Neural crest cell (in vitro differentiated cells): ENCODE data around the gene BICRA. TPM values are rescaled to one million over a fixed set of nuclear protein-coding genes. Genes with fewer than 3 reads are reported as not detected.
"Not testable (repeated sequence)": the region's sequence is repeated elsewhere in the genome, so short reads cannot be mapped to it uniquely, and the experiment has no call there.

Experiments
- DNase-seq: peaks from one replicate; pipeline ENCODE4 v3.0.0; 2021; ENCODE audit warnings: low read depth, mixed read lengths, low spot score
- H3K27ac Mint-ChIP-seq: one replicate; pipeline ENCODE4 v1.8.0; 2021; ENCODE audit warnings: mild to moderate bottlenecking, mixed read lengths; ENCODE audit not compliant: unreplicated experiment
- H3K27me3 Mint-ChIP-seq: 2 replicates; pipeline ENCODE4 v1.8.0; 2021; ENCODE audit warnings: low read depth, mild to moderate bottlenecking, mixed read lengths
- H3K36me3 Mint-ChIP-seq: 2 replicates; pipeline ENCODE4 v1.8.0; 2021; ENCODE audit warnings: low read depth, mild to moderate bottlenecking, mixed read lengths
- H3K4me1 Mint-ChIP-seq: 2 replicates; pipeline ENCODE4 v1.8.0; 2021; ENCODE audit warnings: mixed read lengths
- H3K4me3 Mint-ChIP-seq: one replicate; pipeline ENCODE4 v1.8.0; 2021; ENCODE audit warnings: mild to moderate bottlenecking, mixed read lengths
- H3K9me3 Mint-ChIP-seq: 2 replicates; pipeline ENCODE4 v1.8.0; 2021; ENCODE audit warnings: mixed read lengths
- total RNA-seq: library from RNA; stranded (reverse); gene quantifications from 2 replicates; pipeline ENCODE4 v1.2.1, GENCODE V29; 2021
- TF ChIP-seq, protein P1 (sequence below): fragments of 200-600 bp; sonication (generic); conservative IDR thresholded peaks from 2 replicates; pipeline ENCODE4 v1.5.0; 2021; ENCODE audit warnings: antibody characterized with exemption, mild to moderate bottlenecking

BICRA gene
- total RNA-seq, 1 donor from 2014 or later = 28.9 TPM

GRCh38 chr19:47720669-47721422 lies 111.9 kb downstream of the BICRA start:
- DNase-seq = no peak
- Mint-ChIP-seq H3K36me3 (no peaks in the 10 kb centered on the region), H3K9me3 (no peaks in the 10 kb centered on the region), H3K27ac (no peak overlapping the region), H3K4me1 (peaks cover 3% of the 10 kb centered on the region), H3K27me3 (peaks cover 3% of the 10 kb centered on the region), H3K4me3 (no peak overlapping the region)
- TF ChIP-seq, protein P1, sequence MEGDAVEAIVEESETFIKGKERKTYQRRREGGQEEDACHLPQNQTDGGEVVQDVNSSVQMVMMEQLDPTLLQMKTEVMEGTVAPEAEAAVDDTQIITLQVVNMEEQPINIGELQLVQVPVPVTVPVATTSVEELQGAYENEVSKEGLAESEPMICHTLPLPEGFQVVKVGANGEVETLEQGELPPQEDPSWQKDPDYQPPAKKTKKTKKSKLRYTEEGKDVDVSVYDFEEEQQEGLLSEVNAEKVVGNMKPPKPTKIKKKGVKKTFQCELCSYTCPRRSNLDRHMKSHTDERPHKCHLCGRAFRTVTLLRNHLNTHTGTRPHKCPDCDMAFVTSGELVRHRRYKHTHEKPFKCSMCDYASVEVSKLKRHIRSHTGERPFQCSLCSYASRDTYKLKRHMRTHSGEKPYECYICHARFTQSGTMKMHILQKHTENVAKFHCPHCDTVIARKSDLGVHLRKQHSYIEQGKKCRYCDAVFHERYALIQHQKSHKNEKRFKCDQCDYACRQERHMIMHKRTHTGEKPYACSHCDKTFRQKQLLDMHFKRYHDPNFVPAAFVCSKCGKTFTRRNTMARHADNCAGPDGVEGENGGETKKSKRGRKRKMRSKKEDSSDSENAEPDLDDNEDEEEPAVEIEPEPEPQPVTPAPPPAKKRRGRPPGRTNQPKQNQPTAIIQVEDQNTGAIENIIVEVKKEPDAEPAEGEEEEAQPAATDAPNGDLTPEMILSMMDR = no peak

- H3K27ac Mint-ChIP-seq = no peak overlapping the region
- peaks cover 3% of the 10 kb centered on the region for H3K4me1 Mint-ChIP-seq
- no peaks in the 10 kb centered on the region for H3K9me3 Mint-ChIP-seq
- TF ChIP-seq, protein P1 = no peak
- no peak for DNase-seq
- peaks cover 12% of the 10 kb centered on the region for H3K27me3 Mint-ChIP-seq
- H3K36me3 Mint-ChIP-seq = no peaks in the 10 kb centered on the region
- no peak overlapping the region for H3K4me3 Mint-ChIP-seq
These were observed 114.6 kb downstream of the BICRA start for GRCh38 chr19:47723581-47723940.

GRCh38 chr19:47725759-47726401 lies 116.9 kb downstream of the BICRA start:
- no peak for DNase-seq
- Mint-ChIP-seq H3K27ac (no peak overlapping the region), H3K27me3 (peaks cover 35% of the 10 kb centered on the region), H3K9me3 (no peaks in the 10 kb centered on the region), H3K4me1 (peaks cover 10% of the 10 kb centered on the region), H3K36me3 (no peaks in the 10 kb centered on the region), H3K4me3 (no peak overlapping the region)
- TF ChIP-seq, protein P1 = no peak

- Mint-ChIP-seq H3K27ac (peak overlapping the region; percentile 3), H3K27me3 (peaks cover 37% of the 10 kb centered on the region)
These were observed 117.5 kb downstream of the BICRA start for GRCh38 chr19:47726467-47726866.

DNA sequence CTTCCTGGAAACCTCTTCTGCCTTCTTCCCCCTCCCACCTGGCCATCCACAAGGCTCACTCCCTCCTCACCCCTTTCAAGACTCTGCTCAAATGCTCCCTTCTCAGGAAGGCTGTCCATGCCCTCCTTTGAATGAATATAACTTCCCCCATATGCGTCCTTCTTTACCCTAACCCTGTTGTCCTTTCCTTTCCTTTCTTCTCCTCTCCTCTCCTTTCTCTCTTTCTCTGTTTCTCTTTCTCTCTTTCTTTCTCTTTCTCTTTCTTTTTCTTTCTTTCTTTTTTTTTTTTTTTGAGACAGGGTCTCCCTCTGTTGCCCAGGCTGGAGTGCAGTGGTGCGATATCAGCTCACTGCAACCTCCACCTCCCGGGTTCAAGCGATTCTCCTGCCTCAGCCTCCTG lies 119.4 kb downstream of the BICRA start:
- not testable (repeated sequence) for H3K4me1 Mint-ChIP-seq

More at GRCh38 chr19:47726467-47726866, 117.5 kb downstream of the BICRA start:
- TF ChIP-seq, protein P1 = no peak
- no peak overlapping the region for H3K4me3 Mint-ChIP-seq
- H3K9me3 Mint-ChIP-seq = no peaks in the 10 kb centered on the region
- peaks cover 10% of the 10 kb centered on the region for H3K4me1 Mint-ChIP-seq
- H3K36me3 Mint-ChIP-seq = no peaks in the 10 kb centered on the region
- no peak for DNase-seq

DNA sequence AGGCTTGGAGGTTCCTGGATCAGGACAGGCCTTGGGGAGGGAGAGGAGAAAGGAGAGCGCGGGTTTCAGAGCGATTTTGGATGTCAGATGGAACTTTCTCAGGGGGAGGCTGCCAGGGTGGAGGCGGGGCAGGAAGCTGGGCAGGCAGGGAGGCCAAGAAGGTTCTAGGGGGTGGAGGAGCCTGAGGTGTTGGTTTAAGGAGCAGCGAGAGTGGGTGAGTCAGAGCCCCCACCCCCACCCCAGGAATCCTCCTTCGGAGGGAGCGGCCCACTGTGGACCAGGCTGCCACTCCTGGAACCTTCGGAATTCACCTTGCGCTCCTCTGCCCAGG lies 120.5 kb downstream of the BICRA start:
- no peak overlapping the region for H3K4me3 Mint-ChIP-seq
- peaks cover 10% of the 10 kb centered on the region for H3K4me1 Mint-ChIP-seq
- no peaks in the 10 kb centered on the region for H3K36me3 Mint-ChIP-seq
- H3K27ac Mint-ChIP-seq = no peak overlapping the region
- TF ChIP-seq, protein P1 = no peak
- H3K27me3 Mint-ChIP-seq = peaks cover 46% of the 10 kb centered on the region
- no peak for DNase-seq
- no peaks in the 10 kb centered on the region for H3K9me3 Mint-ChIP-seq

More for the DNA sequence above, 119.4 kb downstream of the BICRA start:
- H3K36me3 Mint-ChIP-seq, H3K4me3 Mint-ChIP-seq, DNase-seq, H3K9me3 Mint-ChIP-seq, H3K27ac Mint-ChIP-seq: not testable (repeated sequence)
- peaks cover 39% of the 10 kb centered on the region for H3K27me3 Mint-ChIP-seq
